ENCODE data around the gene TIGD6.
"Not testable (repeated sequence)": the region's sequence is repeated elsewhere in the genome, so short reads cannot be mapped to it uniquely, and the experiment has no call there.

TIGD6 gene

DNA sequence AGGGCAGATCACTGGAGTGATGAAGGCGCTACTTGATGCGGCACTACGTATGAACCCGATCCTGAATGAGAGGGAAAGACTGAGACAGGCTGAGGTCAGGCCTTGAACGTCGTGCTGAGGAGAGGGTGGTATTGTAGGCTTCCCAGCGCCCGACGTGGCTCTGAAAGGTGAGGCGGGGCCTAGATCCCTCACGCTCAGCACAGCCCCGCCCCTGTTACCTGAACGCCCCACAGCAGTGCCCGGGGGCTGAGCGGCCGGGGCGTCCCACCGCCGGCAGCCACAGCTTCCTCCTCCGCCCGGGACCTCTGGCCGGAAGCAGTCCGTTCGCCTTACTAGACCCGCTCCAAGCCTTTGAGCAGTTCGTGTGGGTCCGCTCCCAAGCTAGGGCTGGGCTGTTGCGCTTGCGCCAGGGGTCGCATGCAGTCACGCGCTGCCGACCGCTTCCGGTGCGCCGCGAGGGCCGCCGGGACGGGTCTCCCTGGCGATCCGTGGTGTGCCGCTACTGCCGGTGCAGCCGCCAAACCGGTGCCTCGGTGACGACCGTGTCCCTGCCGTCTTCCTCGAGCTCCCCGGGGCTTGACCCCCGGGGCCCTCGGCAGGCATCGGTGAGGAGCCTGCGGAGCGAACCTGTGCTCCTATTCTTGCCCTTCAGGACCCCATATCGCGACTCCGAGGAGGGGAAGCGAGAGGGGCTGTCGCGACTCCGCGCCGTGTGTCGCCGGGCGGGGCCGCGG, at the start of gene TIGD6, which contains the start of gene HMGXB3:
Gene TIGD6 (minus strand): TSS at position 399 of the 734 bp plus-strand sequence. CDS start 4,306 bp downstream, outside the sequence.
Gene HMGXB3 (plus strand): TSS at position 484 of the 734 bp plus-strand sequence. CDS start 4,114 bp downstream, outside the sequence.
- peak; percentile 88 for DNase-seq

DNA sequence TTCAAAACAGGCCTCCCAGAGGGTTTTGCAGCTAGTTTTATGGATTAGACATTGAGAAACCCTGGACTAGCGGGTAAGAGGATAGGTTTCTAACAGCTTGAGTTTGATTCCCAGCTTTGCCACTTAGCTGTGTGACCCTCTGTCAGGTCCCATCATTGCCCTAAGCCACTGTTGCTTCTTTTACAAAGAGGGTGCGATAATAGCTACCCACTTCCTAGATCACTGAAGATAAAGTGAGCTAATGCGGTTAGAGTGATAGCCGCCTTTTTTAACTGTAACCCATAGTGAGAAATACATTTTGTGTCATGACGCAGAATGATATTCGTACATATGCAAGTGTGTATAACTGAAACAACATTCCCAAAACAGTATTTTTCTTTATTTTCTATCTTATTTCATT, 45.6 kb upstream of the TIGD6 start:
- no peak for DNase-seq

DNA sequence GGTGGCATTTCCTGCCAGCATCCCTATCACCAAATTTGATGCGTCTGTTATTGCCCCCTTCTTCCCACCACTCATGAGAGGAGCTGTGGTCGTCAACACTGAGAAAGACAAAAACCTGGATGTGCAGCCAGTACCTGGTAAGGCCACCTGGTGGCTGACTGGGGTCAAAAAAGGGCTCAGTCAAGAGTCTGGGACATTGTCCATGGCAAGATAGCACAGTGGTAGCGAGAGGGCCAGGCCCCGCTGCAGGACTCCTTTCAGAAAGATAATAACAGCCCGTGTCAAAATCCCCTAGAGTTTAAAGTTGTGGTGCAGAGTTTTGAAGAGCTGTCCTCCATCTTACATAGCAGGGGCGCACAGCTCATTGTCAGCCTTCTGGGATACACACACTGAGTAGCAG, 45.1 kb upstream of the TIGD6 start:
- no peak for DNase-seq

DNA sequence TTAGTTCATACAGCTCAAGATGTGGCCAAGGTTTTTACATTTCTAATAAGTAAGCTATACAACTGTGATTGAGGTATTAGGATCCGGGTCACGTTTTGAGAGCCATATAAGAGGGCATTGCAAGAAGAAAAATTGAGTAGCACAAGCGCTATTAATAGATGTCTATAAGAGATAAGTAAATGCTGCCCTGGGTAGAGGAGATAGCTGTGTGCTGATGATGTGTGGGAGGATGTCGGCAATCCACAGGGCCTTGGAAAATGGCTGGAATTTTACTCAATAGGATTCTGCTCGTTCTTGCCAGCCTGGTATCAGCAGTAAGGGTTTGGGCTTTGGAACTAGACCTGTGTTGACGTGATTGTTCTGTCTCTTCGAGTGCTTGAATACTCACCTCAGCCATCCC, 44.3 kb upstream of the TIGD6 start:
- DNase-seq, result no peak

DNA sequence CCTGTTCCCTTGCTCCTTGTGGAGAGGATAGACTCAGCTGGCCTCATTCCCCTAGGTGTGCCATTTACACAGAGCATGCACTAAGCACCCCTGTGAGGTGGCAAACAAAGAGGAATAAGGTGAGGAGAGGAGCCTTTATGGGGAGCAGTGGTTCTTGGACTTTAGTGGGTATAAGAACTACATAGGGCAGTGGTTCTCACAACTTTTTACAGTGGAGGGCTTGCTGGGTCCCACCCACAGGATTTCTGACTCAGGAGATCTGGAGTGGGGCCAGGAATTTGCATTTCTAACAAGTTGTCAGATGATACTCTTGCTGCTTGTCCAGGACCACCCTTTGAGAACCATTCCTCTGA, 43.9 kb upstream of the TIGD6 start:
- no peak for DNase-seq

DNA sequence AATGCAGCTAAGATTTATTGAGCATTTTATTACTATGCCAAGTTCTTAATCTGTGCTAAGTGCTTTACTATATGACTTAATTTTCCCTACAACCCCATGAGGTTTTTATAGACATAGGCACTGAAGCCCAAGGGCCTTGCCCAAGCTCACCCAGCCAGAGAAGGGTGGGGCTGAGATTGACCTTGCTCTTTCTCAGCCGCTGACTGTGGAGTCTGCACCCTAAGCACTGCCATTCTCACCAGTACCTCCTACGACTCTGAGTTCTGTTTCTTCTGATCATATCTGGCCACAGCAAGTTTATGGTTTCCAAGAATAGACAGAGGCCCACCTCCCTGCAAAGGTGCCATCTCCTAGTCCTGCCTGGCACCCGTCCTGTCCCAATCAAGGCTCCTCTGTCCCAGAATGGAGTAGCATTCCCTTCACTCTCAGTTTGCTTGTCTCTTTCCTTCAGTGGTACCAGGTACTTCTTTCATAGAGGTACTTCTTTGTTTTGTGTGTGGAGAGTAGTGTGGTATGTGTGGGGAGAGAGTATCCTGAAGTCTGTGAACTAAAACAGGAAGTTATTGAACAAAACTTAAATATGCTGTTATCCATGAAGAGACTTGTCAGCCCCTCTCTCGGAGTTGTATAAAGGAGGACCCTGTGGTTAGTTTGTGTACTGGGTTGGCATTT, 43.3 kb upstream of the TIGD6 start:
- DNase-seq, result no peak

DNA sequence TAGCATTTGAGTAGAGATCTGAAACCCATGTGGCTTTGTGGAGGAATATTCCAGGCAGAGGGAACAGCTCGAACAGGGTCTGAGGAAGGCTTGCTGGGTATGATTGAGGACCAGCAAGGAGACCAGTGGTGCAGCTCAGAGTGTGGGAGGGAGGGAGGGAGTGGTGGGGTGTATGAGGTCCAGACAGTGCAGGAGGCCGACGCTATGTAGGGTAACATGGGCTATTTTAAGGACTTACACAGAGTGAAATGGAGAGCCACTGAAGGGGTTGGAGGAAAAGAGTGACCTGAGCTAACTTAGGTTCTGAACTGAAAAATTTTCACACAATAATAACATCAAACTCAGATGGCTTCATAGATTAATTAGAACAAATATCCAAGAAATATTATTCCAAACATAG, 42.0 kb upstream of the TIGD6 start:
- no peak for DNase-seq

DNA sequence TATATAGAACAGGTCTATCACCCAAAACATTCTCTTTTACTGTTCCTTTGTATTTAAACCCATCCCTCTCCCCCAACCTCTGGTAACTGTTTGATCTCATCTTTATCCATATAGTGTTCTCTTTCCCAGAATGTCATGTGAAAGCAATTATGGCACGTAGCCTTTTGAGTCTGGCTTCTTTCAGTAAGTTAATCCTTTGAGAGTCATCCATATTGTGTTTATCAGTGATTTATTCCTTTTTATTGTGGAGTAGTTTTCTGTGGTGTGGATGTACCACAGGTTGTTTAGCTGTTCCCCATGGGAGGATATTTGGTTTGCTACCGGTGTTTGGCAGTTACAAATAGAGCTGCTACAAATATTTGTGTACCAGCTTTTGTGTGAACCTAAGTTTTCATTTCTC, 38.1 kb upstream of the TIGD6 start:
- DNase-seq, result no peak

DNA sequence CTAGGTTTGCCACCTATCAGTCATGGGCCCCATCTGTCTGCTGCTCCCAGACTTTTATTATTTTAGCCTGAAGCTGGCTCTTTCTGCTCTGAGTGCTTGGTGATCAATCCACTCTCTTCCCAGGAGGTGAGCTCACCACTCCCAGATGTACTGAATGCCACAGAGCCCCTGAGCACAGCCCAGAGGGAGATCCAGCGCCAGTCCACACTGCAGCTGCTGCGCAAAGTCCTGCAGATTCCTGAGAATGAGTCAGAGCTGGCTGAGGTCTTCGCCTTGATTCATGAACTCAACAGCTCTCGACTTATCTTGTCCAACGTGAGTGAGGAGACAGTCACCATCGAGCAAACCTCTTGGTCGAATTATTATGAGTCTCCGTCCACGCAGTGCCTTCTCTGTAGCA, 36.1 kb upstream of the TIGD6 start:
- no peak for DNase-seq

DNA sequence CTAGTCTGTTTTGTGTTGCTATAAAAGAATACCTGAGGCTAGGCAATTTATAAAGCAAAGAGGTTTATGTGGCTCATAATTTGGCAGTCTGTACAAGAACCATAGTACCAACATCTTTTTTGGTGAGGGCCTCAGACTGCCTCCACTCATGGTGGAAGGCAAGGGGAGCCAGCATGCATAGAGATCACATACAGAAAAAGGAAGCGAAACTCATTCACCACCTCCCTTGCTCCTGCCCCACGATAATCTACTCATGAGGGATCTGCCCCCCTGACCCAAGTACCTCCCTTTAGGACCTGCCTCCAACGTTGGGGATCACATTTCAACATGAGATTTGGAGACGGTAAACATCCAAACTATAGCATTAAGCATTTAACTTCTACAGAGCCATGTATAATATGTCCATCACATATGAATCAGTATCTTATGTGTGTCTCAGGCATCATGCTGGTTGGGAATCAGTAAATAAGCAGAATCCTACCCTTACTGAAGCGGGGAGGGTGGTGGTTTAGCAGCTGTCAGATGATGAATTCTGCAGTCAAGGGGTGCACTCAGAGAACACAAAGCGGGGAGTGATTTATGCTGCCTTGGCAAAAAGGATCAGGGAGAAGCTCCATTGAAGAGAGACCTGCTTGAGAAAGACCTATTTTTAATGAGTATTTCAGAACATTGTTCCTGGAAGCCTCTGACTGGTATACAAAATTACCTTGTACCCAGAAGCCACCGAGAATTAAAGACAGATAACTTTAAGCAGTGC, 34.9 kb upstream of the TIGD6 start:
- DNase-seq, result no peak

DNA sequence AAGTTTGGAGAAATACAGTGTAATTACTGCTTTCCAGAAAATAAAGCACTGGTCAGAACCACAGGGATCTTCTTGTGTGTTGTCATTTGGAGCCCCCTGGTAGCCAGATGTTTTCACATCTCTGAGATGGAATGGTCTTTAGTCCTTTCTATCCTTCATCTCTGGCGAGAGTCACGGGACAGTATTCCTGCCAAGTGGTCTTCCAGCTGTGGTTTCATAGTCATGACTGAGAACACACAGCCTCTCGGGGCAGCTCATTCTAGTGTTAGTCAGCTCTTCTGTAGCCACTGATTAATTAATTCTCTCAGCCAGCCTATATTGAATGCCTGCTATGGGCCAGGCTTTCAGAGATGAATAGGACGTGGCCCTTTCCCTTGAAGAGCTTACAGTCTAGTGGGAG, 34.2 kb upstream of the TIGD6 start:
- DNase-seq, result no peak

DNA sequence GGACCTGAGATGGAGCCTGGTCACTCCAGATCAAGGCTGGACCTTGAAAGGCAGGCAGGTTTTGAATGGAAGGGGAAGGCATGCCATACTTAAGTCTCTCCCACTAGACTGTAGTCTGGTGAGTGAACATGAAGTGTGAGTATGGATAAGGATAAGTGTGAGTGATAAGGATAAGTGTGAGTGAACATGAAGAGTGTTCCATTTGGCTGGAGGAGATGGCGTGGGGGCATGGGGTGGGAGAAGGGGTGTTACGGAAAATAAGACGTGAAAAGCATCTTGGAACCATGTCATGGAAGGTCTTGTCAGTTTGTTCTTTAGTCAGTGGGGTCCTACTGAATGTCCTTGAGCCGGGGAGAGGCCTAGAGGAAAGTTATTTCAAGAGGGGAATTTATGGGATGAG, 32.9 kb upstream of the TIGD6 start:
- DNase-seq, result no peak

DNA sequence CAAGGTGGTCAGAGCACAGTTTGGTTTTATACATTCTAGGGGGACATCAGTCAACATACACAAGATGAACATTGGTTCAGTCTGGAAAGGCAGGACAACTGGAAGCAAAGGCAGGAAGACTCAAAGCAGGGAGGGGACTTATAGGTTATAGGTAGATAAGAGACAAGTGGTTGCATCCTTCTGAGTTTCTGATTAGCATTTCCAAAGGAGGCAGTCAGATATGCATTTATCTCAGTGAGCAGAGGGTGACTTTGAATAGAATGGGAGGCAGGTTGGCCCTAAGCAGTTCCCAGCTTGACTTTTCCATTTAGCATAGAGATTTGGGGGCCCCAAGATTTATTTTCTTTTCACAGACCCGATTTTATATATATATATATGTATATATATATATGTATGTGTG, 27.6 kb upstream of the TIGD6 start:
- DNase-seq, result not testable (repeated sequence)

DNA sequence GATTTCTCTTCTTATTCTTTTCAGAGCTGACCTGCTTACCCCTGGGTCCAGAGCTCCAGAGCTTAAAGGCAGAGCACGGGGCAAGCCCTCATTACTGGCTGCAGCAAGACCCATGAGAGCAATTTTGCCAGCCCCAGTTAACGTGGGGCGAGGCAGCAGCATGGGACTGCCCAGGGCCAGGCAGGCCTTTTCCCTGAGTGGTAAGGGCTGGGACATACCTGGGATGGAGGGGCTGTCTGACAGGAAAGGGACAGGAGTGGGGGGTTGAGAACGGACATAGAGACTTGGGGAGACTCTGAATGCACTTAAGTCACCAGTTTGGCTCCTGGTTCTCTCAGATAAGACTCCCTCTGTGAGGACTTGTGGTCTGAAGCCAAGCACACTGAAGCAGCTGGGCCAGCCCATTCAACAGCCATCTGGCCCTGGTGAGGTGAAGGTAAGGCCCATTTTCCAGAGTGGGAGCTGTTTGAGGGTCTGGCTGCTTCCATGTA, 26.3 kb upstream of the TIGD6 start:
- DNase-seq, result no peak

DNA sequence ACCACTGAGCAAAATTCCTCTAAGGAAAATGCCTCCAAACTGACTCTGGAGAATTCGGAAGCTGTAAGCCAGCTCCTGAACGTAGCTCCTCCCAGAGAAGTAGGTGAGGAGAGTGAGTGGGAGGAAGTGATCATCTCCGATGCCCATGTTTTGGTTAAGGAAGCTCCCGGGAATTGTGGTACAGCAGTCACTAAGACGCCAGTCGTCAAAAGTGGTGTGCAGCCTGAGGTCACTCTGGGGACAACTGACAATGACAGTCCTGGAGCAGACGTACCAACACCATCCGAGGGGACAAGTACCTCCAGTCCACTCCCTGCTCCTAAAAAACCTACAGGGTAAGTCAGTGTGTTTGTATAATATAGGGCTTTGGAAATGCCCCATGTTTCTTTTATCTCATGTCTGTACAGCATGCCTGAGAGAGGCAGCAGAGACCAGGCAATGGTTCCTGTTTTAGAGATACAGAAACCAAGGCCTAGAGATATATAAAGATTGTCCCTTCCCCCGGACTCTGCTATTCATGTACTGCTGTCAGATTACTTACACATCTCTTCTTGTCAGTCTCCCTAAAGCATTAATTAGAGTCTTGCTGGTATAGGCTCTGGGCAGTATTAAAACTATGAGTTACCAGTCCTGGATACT, 24.0 kb upstream of the TIGD6 start:
- peak; percentile 19 for DNase-seq

DNA sequence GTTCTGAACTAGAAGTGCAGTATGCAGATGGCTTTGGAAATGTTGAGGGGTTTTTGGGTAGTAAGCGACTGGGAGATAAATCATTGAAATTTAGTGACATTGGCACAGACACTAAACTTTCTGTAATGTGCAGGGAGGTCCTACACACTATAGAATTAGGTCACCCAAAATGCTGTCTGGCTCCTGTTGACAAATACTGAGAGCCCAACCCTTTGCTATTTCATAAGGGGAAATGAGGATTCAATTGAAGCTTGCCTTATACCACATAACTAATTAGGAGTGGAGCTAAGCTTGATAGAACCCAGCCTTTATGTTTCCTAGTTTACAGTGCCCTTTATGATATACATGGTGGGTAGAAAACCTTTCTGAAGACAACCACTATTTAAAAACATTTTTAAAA, 22.7 kb upstream of the TIGD6 start:
- no peak for DNase-seq

DNA sequence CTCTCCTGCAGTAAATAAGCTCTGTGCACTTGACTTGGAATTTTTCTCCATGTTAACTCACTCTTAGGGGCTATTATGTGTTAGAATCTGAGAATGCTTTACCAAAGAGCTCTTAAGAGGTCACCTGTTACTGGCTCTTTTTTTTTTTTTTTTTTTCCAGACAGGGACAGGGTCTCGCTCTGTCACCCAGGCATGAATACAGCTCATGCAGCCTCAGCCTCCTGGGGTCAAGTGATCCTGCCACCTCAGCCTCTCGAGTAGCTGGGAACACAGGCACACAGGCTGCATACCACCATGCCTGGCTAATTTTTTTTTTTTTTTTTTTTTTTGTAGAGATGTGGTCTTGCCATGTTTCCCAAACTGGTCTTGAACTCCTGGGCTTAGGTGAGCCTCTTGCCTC, 22.2 kb upstream of the TIGD6 start:
- no peak for DNase-seq

DNA sequence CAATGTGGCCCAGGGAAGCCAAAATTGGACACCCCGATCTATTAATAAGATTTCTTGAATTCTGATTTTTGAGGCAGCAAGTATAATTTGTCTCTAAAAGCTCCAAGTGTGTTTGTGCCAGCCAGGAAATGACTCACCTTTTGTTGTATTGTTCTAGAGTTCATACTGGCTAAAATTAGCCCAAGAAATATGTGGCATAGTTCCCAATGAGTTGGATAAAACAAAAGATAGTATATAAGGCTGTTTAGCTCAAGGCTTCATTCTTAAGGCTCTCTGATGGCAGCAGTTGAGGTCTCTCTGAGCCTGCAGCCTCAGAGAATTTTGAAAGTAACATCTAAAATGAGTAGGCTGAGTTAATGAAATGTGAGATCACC, 21.7 kb upstream of the TIGD6 start:
- peak; percentile 78 for DNase-seq

DNA sequence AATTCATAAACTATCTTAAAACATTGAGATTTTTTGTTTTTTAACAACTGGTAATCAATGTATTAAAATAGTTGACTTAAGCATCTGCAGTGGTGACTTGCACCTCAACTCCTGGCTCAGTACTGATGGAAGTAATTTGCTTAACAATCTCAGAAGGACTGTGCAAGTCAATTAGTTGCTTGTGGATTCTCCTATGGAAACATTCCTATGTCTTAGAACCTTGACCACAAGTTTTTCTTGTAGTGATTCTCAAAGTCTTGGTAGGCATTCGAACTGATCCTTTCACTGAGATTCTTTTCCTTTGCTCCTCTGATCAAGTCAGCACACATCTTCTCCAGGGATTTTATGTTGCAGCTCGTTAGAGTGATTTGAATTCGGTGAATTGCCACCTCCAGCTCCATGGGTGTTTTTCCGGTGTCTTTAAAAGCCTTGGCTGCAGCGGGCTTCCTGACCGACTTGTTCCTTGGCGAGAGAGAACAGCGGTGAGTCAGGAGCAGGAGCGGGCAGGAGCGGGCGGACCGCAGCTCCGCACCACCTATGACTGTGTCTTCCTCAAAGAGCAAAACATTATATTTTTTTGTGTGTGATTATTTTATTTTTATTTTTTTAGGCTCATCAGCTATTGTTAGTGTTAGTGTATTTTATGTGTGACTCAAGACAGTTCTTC, 21.2 kb upstream of the TIGD6 start:
- DNase-seq, result no peak

DNA sequence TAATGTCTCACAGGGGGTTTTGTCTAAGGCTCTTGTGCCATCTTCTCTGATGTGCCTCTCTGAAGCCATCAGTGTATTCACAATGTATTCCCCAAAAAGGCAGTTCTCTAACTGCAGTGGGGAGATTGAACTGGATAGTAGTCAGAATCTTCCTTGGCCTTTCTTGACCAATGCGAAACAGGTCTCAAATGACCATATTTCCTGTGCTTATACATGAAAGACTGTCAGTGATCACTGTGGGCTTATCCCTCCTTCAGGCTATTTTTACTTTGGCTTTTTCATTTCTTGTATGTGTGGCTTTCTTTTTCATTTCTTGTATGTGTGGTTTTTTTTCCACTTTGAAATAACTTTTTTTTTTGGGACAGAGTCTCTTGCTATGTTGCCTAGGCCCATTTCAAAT, 19.8 kb upstream of the TIGD6 start:
- DNase-seq, result no peak

DNA sequence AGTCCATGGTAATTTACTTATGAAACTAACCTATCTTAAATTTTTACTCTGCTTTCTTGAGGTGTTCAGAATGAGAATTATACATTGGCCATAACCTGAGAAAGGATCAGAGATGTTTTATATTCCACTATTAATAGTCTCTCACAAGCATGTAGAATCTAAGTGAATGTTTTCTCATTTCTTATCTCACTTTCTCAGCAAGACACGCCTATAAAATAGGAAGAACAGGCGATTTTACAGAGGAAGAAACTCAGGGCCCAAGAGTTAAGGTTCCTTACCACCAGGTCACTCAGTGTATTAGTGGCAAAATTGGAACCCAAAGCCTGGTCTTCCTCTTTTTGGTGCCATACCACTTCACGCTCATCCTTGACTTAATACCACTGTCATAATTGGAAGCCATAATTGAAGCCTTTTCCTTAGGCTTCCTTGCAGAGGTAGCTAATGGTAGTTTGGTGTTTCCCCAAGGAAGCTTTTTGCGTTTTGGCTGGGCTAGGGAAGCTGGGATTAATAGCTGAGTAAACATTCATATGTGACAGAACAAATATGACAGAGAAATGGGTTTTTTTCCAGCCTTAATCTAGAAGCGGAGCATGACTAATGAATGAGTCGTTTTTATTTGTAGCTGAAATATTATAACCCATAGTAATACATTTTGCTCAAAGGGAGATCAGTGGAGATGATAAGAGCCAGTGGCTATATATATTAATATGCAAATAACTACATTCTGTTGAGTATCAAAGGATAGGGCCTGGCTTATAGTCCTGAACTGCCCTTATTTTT, 17.0 kb upstream of the TIGD6 start:
- DNase-seq, result no peak

DNA sequence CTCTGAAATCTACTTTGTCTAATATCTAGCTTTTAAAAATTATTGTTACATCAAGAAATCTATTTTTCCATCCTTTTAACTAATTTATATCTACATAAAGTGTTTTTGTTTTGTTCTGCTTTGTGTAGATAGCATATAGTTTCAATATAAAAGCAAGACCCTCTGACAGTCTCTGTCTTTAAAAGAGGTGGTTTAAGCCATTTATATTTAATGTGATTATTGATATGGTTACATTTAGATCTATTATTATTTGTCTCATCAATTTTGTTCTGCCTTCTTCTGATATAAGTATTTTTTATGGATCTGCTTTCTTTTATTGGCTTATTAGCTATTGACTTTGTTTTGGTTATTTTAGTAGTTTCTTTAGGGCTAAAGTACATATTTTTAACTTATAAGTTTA, 16.1 kb upstream of the TIGD6 start:
- no peak for DNase-seq
